ENCODE measurements around the gene FOXP1. TPM values are rescaled to one million over a fixed set of nuclear protein-coding genes. Genes with fewer than 3 reads are reported as not detected.

Gene FOXP1
- total and polyA plus RNA-seq, 2 of the 13 experiments (the other 11 are each of a cell fraction or from before 2014, with no cell fraction given) = 40.4 to 59.0 TPM

GRCh38 chr3:71512544-71512943 lies 71.0 kb downstream of the FOXP1 start:
- Histone ChIP-seq H3K9ac (ENCODE audit: insufficient read depth, low read depth, low read length) (no peak overlapping the region), H3K27me3 (ENCODE audit: control insufficient read depth in 1 of 2, insufficient read depth in 2 of 2, low read length in 2 of 2) (no peaks in the 10 kb centered on the region), H3K4me2 (ENCODE audit: low read depth, low read length) (no peak overlapping the region), H3K27ac (ENCODE audit: extremely low read length, insufficient read depth, low read length) (no peak overlapping the region), H3K9me3 (ENCODE audit: low read length) (no peaks in the 10 kb centered on the region), H3K4me1 (ENCODE audit: insufficient read depth, low read length) (peaks cover 16% of the 10 kb centered on the region), H3K4me3 (replicated peaks in 1 of 3; ENCODE audit: insufficient read depth in 1 of 3, low read depth in 2 of 3, low read length in 3 of 3) (no peak overlapping the region), H3K79me2 (ENCODE audit: insufficient read depth, low read length) (peaks cover 49% of the 10 kb centered on the region), H4K20me1 (ENCODE audit: insufficient read depth, low read length) (peaks cover 10% of the 10 kb centered on the region), H3K36me3 (replicated peaks in 1 of 2; ENCODE audit: control insufficient read depth in 1 of 2, insufficient read depth in 2 of 2, low read length in 2 of 2) (0 out of 5 replicates have a peak, but pooled peaks cover 0 to 2% of the 10 kb centered on the region in 2 experiments), H2AFZ (ENCODE audit: low read length) (no peak overlapping the region)
- intact Hi-C loops (cut with micrococcal nuclease; ENCODE audit: unreplicated experiment) (no loop called here), in situ Hi-C loops (cut with HindIII; ENCODE audit: extremely low pct_ligation_motif_present, low pct_unique_long_range_greater_than_20kb) (no loop called here)
- POLR2A ChIA-PET = no interaction called here
- CTCF ChIA-PET (ENCODE audit: low intra/inter-chr PET ratio, low total read pairs) = no interaction called here
- TF ChIP-seq ZNF883 (CRISPR knock-in tag; IDR thresholded peaks at IDR 0.05; ENCODE audit: not compliant biosample characterization) (no peak), ZNF546 (CRISPR knock-in tag; conservative IDR thresholded peaks at IDR 0.05) (no peak), SRF (IDR thresholded peaks at IDR 0.05; ENCODE audit: low read depth, low read length) (no peak), ZFYVE20 (CRISPR knock-in tag; IDR thresholded peaks at IDR 0.05; ENCODE audit: borderline replicate concordance, low read depth) (no peak), FOXP1 (IDR thresholded peaks at IDR 0.05) (no peak), FOXP1 (CRISPR knock-in tag; IDR thresholded peaks at IDR 0.05) (no peak), NCOR1 (IDR thresholded peaks at IDR 0.05; ENCODE audit: borderline replicate concordance, low read length) (no peak), DMAP1 (CRISPR knock-in tag; IDR thresholded peaks at IDR 0.05) (no peak), FOXK1 (CRISPR knock-in tag; IDR thresholded peaks at IDR 0.05; ENCODE audit: borderline replicate concordance, low read depth) (no peak), E2F1 (CRISPR knock-in tag; IDR thresholded peaks at IDR 0.05) (no peak), ZSCAN31 (CRISPR knock-in tag; IDR thresholded peaks at IDR 0.05; ENCODE audit: low read depth) (no peak)
- TF ChIP-seq, protein P1, sequence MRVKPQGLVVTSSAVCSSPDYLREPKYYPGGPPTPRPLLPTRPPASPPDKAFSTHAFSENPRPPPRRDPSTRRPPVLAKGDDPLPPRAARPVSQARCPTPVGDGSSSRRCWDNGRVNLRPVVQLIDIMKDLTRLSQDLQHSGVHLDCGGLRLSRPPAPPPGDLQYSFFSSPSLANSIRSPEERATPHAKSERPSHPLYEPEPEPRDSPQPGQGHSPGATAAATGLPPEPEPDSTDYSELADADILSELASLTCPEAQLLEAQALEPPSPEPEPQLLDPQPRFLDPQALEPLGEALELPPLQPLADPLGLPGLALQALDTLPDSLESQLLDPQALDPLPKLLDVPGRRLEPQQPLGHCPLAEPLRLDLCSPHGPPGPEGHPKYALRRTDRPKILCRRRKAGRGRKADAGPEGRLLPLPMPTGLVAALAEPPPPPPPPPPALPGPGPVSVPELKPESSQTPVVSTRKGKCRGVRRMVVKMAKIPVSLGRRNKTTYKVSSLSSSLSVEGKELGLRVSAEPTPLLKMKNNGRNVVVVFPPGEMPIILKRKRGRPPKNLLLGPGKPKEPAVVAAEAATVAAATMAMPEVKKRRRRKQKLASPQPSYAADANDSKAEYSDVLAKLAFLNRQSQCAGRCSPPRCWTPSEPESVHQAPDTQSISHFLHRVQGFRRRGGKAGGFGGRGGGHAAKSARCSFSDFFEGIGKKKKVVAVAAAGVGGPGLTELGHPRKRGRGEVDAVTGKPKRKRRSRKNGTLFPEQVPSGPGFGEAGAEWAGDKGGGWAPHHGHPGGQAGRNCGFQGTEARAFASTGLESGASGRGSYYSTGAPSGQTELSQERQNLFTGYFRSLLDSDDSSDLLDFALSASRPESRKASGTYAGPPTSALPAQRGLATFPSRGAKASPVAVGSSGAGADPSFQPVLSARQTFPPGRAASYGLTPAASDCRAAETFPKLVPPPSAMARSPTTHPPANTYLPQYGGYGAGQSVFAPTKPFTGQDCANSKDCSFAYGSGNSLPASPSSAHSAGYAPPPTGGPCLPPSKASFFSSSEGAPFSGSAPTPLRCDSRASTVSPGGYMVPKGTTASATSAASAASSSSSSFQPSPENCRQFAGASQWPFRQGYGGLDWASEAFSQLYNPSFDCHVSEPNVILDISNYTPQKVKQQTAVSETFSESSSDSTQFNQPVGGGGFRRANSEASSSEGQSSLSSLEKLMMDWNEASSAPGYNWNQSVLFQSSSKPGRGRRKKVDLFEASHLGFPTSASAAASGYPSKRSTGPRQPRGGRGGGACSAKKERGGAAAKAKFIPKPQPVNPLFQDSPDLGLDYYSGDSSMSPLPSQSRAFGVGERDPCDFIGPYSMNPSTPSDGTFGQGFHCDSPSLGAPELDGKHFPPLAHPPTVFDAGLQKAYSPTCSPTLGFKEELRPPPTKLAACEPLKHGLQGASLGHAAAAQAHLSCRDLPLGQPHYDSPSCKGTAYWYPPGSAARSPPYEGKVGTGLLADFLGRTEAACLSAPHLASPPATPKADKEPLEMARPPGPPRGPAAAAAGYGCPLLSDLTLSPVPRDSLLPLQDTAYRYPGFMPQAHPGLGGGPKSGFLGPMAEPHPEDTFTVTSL (CRISPR knock-in tag; IDR thresholded peaks at IDR 0.05; ENCODE audit: borderline replicate concordance) = no peak
- DNase-seq (ENCODE audit: low spot score) = no peak
- no TSS peak for BruUV-seq (replicated peaks)
- ATAC-seq = no peak; the same call in 2 of the 3 replicates
- FAIRE-seq = no peak
- 90% methylated on average over 4 of the region's 4 CpGs for WGBS (ENCODE audit: low lambda C conversion rate)
